Panc1 (cell line): ENCODE measurements around the gene PRKAG3. TPM values are rescaled to one million over a fixed set of nuclear protein-coding genes. Genes with fewer than 3 reads are reported as not detected.

Experiments used
- ATAC-seq: fragments of 200-7000 bp; cut with Tn5 transposase; 2 replicates; pipeline ENCODE4 v1.9.1; 2020; ENCODE audit warnings: mild to moderate bottlenecking, moderate library complexity
- BruUV-seq: library from RNA; stranded (reverse); fragments of 400-500 nt; replicated peaks from 2 replicates; lab custom pipeline; 2021; lab: Mats Ljungman, UMichigan
- CTCF ChIA-PET: fragments of 300-600 bp; sonication (Branson Sonifier 250); formaldehyde crosslinking; loops from one replicate; lab custom pipeline; 2022; ENCODE audit warnings: antibody characterized with exemption; lab: Charles Lee
- POLR2A ChIA-PET: fragments of 300-600 bp; sonication (Branson Sonifier 250); formaldehyde crosslinking; loops from one replicate; lab custom pipeline; 2022; ENCODE audit warnings: antibody characterized with exemption; lab: Charles Lee
- DNase-seq: peaks from one replicate; pipeline ENCODE4 v3.0.0-alpha.2; 2010; ENCODE audit warnings: low read depth, low spot score
- H3K27ac ChIP-seq: 2 replicates; pipeline ENCODE4 v1.5.1; 2011; ENCODE audit warnings: mild to moderate bottlenecking, low read length, inconsistent platforms
- H3K27me3 ChIP-seq: fragments of 200-500 bp; sonication (Bioruptor generic); 2 replicates; pipeline ENCODE4 v1.6.0; 2014; ENCODE audit warnings: low read length, inconsistent platforms; ENCODE audit not compliant: control insufficient read depth, insufficient read depth
- H3K36me3 ChIP-seq: fragments of 200-500 bp; sonication (Bioruptor generic); 2 replicates; pipeline ENCODE4 v1.5.1; 2014; ENCODE audit warnings: inconsistent platforms, mild to moderate bottlenecking, low read length, moderate library complexity; ENCODE audit not compliant: control insufficient read depth, insufficient read depth
- H3K4me1 ChIP-seq: 2 replicates; pipeline ENCODE4 v1.5.1; 2011; ENCODE audit warnings: inconsistent platforms, mild to moderate bottlenecking, low read length, moderate library complexity; ENCODE audit not compliant: control insufficient read depth, insufficient read depth
- H3K4me3 ChIP-seq, 2 experiments: 2 replicates each; pipeline ENCODE4 v1.5.1; 2011 to 2012; ENCODE audit warnings: low read depth in 2 of 2, low read length in 2 of 2, mild to moderate bottlenecking in 2 of 2, inconsistent platforms in 1 of 2, moderate library complexity in 1 of 2
- H3K9me3 ChIP-seq: fragments of 200-500 bp; sonication (Bioruptor generic); 2 replicates; pipeline ENCODE4 v1.5.1; 2014; ENCODE audit warnings: low read depth, mild to moderate bottlenecking, inconsistent platforms, low read length, moderate library complexity; ENCODE audit not compliant: control insufficient read depth, insufficient read depth
- POLR2AphosphoS5 ChIP-seq: IDR thresholded peaks from 2 replicates; pipeline ENCODE4 v1.6.1; 2012; ENCODE audit warnings: mild to moderate bottlenecking, low read depth, low read length, moderate library complexity
- SIN3A ChIP-seq: IDR thresholded peaks from 2 replicates; pipeline ENCODE4 v1.6.1; 2012; ENCODE audit warnings: low read depth, mild to moderate bottlenecking, low read length, moderate library complexity, borderline replicate concordance; ENCODE audit not compliant: insufficient read depth
- TCF7L2 ChIP-seq: IDR thresholded peaks from 2 replicates; pipeline ENCODE4 v1.6.1; 2011; ENCODE audit warnings: mild to moderate bottlenecking, low read depth, low read length, inconsistent platforms
- in situ Hi-C: cut with HindIII; loops from 2 replicates; pipeline ENCODE4 v1.10.0; 2016; ENCODE audit warnings: low sequenced_read_pairs, low pct_unique_long_range_greater_than_20kb
- intact Hi-C: fragments of 100-400 bp; cut with micrococcal nuclease; formaldehyde crosslinking; loops from one replicate; pipeline ENCODE4 v1.10.0; 2022; ENCODE audit not compliant: unreplicated experiment
- total RNA-seq: library from RNA; stranded (reverse); gene quantifications from one replicate; pipeline ENCODE4 v1.2.1, GENCODE V29; 2021; ENCODE audit not compliant: unreplicated experiment
- TF ChIP-seq, protein P1 (sequence below): fragments of 450-650 bp; IDR thresholded peaks from 2 replicates; pipeline ENCODE4 v1.5.1; 2017; ENCODE audit warnings: mild to moderate bottlenecking
- TF ChIP-seq, protein P2 (sequence below), 2 experiments: IDR thresholded peaks; 2 replicates each; pipeline ENCODE4 v1.6.1; 2011 to 2012; ENCODE audit warnings: low read depth in 2 of 2, control low read depth in 1 of 2, low read length in 1 of 2, mild to moderate bottlenecking in 1 of 2, moderate library complexity in 1 of 2; ENCODE audit not compliant: insufficient read depth in 1 of 2

Gene PRKAG3
- total RNA-seq, 1 experiment from 2014 or later = not detected

DNA sequence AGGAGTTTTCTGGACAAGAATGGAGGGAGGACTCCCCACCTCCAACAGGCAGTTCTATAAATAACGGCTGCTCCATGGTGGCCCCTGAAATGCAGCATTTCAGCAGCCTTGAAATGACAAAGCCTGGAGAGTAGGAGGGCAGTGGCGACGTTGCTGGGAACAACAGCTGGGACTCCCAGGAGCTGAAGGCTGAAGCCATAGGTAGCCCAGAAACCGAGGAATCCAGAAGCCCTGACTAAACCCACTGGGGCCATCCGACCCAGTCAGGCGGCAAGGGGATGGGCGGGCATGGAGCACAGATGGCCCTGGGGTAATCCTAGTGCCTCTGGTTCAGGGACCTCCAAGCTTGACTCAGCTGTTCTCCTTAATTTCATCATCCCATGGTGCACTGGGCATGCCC, 9.0 kb downstream of the PRKAG3 start:
- CTCF ChIA-PET = no interaction called here
- no TSS peak for BruUV-seq
- H3K9me3 ChIP-seq = no peaks in the 10 kb centered on the region
- POLR2A ChIA-PET = no interaction called here
- H3K36me3 ChIP-seq = no peaks in the 10 kb centered on the region
- no peak overlapping the region for H3K4me3 ChIP-seq
- no peak overlapping the region for H3K27ac ChIP-seq
- no peaks in the 10 kb centered on the region for H3K27me3 ChIP-seq
- ATAC-seq (no peak), DNase-seq (no peak)
- intact Hi-C loops (no loop called here), in situ Hi-C loops (no loop called here)
- TF ChIP-seq TCF7L2 = no peak
- no peak for TF ChIP-seq POLR2AphosphoS5
- TF ChIP-seq SIN3A = no peak
- TF ChIP-seq, protein P1, sequence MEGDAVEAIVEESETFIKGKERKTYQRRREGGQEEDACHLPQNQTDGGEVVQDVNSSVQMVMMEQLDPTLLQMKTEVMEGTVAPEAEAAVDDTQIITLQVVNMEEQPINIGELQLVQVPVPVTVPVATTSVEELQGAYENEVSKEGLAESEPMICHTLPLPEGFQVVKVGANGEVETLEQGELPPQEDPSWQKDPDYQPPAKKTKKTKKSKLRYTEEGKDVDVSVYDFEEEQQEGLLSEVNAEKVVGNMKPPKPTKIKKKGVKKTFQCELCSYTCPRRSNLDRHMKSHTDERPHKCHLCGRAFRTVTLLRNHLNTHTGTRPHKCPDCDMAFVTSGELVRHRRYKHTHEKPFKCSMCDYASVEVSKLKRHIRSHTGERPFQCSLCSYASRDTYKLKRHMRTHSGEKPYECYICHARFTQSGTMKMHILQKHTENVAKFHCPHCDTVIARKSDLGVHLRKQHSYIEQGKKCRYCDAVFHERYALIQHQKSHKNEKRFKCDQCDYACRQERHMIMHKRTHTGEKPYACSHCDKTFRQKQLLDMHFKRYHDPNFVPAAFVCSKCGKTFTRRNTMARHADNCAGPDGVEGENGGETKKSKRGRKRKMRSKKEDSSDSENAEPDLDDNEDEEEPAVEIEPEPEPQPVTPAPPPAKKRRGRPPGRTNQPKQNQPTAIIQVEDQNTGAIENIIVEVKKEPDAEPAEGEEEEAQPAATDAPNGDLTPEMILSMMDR = no peak
- TF ChIP-seq, protein P2, sequence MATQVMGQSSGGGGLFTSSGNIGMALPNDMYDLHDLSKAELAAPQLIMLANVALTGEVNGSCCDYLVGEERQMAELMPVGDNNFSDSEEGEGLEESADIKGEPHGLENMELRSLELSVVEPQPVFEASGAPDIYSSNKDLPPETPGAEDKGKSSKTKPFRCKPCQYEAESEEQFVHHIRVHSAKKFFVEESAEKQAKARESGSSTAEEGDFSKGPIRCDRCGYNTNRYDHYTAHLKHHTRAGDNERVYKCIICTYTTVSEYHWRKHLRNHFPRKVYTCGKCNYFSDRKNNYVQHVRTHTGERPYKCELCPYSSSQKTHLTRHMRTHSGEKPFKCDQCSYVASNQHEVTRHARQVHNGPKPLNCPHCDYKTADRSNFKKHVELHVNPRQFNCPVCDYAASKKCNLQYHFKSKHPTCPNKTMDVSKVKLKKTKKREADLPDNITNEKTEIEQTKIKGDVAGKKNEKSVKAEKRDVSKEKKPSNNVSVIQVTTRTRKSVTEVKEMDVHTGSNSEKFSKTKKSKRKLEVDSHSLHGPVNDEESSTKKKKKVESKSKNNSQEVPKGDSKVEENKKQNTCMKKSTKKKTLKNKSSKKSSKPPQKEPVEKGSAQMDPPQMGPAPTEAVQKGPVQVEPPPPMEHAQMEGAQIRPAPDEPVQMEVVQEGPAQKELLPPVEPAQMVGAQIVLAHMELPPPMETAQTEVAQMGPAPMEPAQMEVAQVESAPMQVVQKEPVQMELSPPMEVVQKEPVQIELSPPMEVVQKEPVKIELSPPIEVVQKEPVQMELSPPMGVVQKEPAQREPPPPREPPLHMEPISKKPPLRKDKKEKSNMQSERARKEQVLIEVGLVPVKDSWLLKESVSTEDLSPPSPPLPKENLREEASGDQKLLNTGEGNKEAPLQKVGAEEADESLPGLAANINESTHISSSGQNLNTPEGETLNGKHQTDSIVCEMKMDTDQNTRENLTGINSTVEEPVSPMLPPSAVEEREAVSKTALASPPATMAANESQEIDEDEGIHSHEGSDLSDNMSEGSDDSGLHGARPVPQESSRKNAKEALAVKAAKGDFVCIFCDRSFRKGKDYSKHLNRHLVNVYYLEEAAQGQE (IDR thresholded peaks at IDR 0.05; ENCODE audit: insufficient read depth in 1 of 2, low read depth in 2 of 2, low read length in 1 of 2) = no peak
- H3K4me1 ChIP-seq = no peaks in the 10 kb centered on the region

DNA sequence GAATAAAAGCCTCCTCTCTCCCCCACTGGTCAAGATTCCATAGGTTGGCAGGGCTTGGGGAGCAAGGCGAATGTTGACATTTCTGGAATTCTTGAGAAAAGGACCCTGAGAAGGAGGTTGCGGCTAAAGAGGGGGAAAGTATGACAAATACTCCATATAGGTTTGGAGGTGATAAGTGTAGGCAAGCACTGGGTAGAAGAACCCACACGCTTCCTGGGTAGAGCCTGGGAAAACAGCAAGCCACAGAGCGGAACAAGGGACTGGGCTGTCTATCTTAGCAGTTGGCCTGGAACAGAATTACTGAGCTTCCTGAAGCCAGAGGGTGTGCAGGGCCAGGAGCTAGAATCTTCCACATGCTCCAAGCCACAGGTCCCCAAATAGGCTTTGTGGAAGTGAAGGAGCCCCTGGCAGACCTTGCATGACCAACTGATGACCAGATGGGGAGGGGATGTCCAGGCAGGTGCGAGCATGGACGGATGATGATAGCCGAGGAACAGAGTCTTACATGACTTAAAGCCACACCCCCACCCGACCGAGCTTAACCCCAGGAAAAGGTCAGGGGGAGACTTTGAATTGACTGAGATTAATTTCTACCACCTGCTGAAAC, 9.9 kb downstream of the PRKAG3 start:
- intact Hi-C loops = no loop called here
- no peak overlapping the region for H3K27ac ChIP-seq
- in situ Hi-C loops = no loop called here

More for the DNA sequence above, 9.9 kb downstream of the PRKAG3 start:
- BruUV-seq = no TSS peak
- H3K27me3 ChIP-seq = no peaks in the 10 kb centered on the region
- ChIA-PET POLR2A (no interaction called here), CTCF (no interaction called here)
- TF ChIP-seq, protein P1 = no peak
- no peak for TF ChIP-seq SIN3A
- TF ChIP-seq, protein P2 (IDR thresholded peaks at IDR 0.05; ENCODE audit: insufficient read depth in 1 of 2, low read depth in 2 of 2, low read length in 1 of 2) = no peak
- no peak for TF ChIP-seq TCF7L2
- no peak for TF ChIP-seq POLR2AphosphoS5
- H3K36me3 ChIP-seq = no peaks in the 10 kb centered on the region
- no peak for ATAC-seq
- no peak overlapping the region for H3K4me3 ChIP-seq
- no peaks in the 10 kb centered on the region for H3K4me1 ChIP-seq
- no peak for DNase-seq
- H3K9me3 ChIP-seq = no peaks in the 10 kb centered on the region
